SK-N-SH treated with all-trans-retinoic acid at 6 μM for 48 hours (cell line): Measurements from ENCODE around the gene TLL2.

Experiments used
- ATAC-seq: fragments of 200-7000 bp; cut with Tn5 transposase; 3 replicates; pipeline ENCODE4 v1.9.1; 2020; ENCODE audit warnings: mild to moderate bottlenecking, moderate library complexity
- ARNTL ChIP-seq: fragments of 450-650 bp; formaldehyde crosslinking; IDR thresholded peaks from 2 replicates; pipeline ENCODE4 v1.5.0; 2020; ENCODE audit warnings: low read depth, mild to moderate bottlenecking, moderate library complexity, borderline replicate concordance
- CREB5 ChIP-seq: fragments of 250-450 bp; sonication (Bioruptor Pico); IDR thresholded peaks from 2 replicates; pipeline ENCODE4 v1.5.1; 2020; ENCODE audit warnings: low read depth, mild to moderate bottlenecking, moderate library complexity
- CSDC2 ChIP-seq: fragments of 250-450 bp; sonication (Bioruptor Pico); IDR thresholded peaks from 2 replicates; pipeline ENCODE4 v1.5.0; 2020; ENCODE audit warnings: mild to moderate bottlenecking, moderate library complexity
- ESRRG ChIP-seq: fragments of 250-450 bp; sonication (Bioruptor Pico); IDR thresholded peaks from 2 replicates; pipeline ENCODE4 v1.6.1; 2021; ENCODE audit warnings: mild to moderate bottlenecking
- GLIS3 ChIP-seq: fragments of 250-450 bp; sonication (Bioruptor Pico); IDR thresholded peaks from 2 replicates; pipeline ENCODE4 v1.5.0; 2020; ENCODE audit warnings: mild to moderate bottlenecking, moderate library complexity
- ISL1 ChIP-seq: fragments of 250-450 bp; sonication (Bioruptor Pico); IDR thresholded peaks from 2 replicates; pipeline ENCODE4 v2.1.2; 2022; ENCODE audit warnings: mild to moderate bottlenecking, moderate library complexity
- OSR1 ChIP-seq: fragments of 250-450 bp; sonication (Bioruptor Pico); IDR thresholded peaks from 2 replicates; pipeline ENCODE4 v1.8.0; 2022; ENCODE audit warnings: moderate library complexity, mild to moderate bottlenecking, inconsistent platforms
- PATZ1 ChIP-seq: fragments of 250-450 bp; sonication (Bioruptor Pico); IDR thresholded peaks from 2 replicates; pipeline ENCODE4 v1.8.0; 2020; ENCODE audit warnings: mild to moderate bottlenecking, moderate library complexity, borderline replicate concordance
- PPARA ChIP-seq: fragments of 250-450 bp; sonication (Bioruptor Pico); IDR thresholded peaks from 2 replicates; pipeline ENCODE4 v1.5.0; 2020; ENCODE audit warnings: mild to moderate bottlenecking, borderline replicate concordance
- RARB ChIP-seq: fragments of 250-450 bp; sonication (Bioruptor Pico); IDR thresholded peaks from 2 replicates; pipeline ENCODE4 v1.8.0; 2021; ENCODE audit warnings: mild to moderate bottlenecking, moderate library complexity
- SNAI2 ChIP-seq: fragments of 250-450 bp; sonication (Bioruptor Pico); IDR thresholded peaks from 2 replicates; pipeline ENCODE4 v1.5.0; 2020; ENCODE audit warnings: mild to moderate bottlenecking, moderate library complexity
- TCF4 ChIP-seq: fragments of 250-450 bp; sonication (Bioruptor Pico); IDR thresholded peaks from 2 replicates; pipeline ENCODE4 v1.8.0; 2021; ENCODE audit warnings: mild to moderate bottlenecking, moderate library complexity, borderline replicate concordance
- TOX ChIP-seq: fragments of 250-450 bp; sonication (Bioruptor Pico); IDR thresholded peaks from 2 replicates; pipeline ENCODE4 v1.8.0; 2021; ENCODE audit warnings: mild to moderate bottlenecking, moderate library complexity, borderline replicate concordance
- TSHZ2 ChIP-seq: fragments of 250-450 bp; sonication (Bioruptor Pico); IDR thresholded peaks from 2 replicates; pipeline ENCODE4 v1.5.0; 2020; ENCODE audit warnings: mild to moderate bottlenecking, moderate library complexity
- ZC3H10 ChIP-seq: fragments of 250-450 bp; sonication (Bioruptor Pico); IDR thresholded peaks from 2 replicates; pipeline ENCODE4 v1.5.1; 2021; ENCODE audit warnings: mild to moderate bottlenecking, moderate library complexity
- ZFP3 ChIP-seq: fragments of 250-450 bp; sonication (Bioruptor Pico); IDR thresholded peaks from 2 replicates; pipeline ENCODE4 v1.5.0; 2020; ENCODE audit warnings: mild to moderate bottlenecking, moderate library complexity
- ZFP30 ChIP-seq: fragments of 450-650 bp; formaldehyde crosslinking; IDR thresholded peaks from 2 replicates; pipeline ENCODE4 v1.5.0; 2022; ENCODE audit warnings: mild to moderate bottlenecking, moderate library complexity
- ZNF565 ChIP-seq: fragments of 450-650 bp; formaldehyde crosslinking; conservative IDR thresholded peaks from 2 replicates; pipeline ENCODE4 v1.5.0; 2020; ENCODE audit warnings: low read depth, mild to moderate bottlenecking, moderate library complexity
- ZNF70 ChIP-seq: fragments of 450-650 bp; formaldehyde crosslinking; IDR thresholded peaks from 2 replicates; pipeline ENCODE4 v1.5.0; 2020; ENCODE audit warnings: mild to moderate bottlenecking, moderate library complexity
- ZNF8 ChIP-seq: fragments of 450-650 bp; formaldehyde crosslinking; IDR thresholded peaks from 2 replicates; pipeline ENCODE4 v1.5.0; 2020; ENCODE audit warnings: mild to moderate bottlenecking, moderate library complexity
- TF ChIP-seq, protein P1 (sequence below): fragments of 250-450 bp; sonication (Bioruptor Pico); IDR thresholded peaks from 2 replicates; pipeline ENCODE4 v1.8.0; 2021; ENCODE audit warnings: low read depth, mild to moderate bottlenecking, moderate library complexity, borderline replicate concordance
- TF ChIP-seq, protein P2 (sequence below): fragments of 250-450 bp; sonication (Bioruptor Pico); IDR thresholded peaks from 2 replicates; pipeline ENCODE4 v1.5.1; 2021; ENCODE audit warnings: mild to moderate bottlenecking, moderate library complexity

The TLL2 gene

GRCh38 chr10:96384506-96384905 lies 129.2 kb downstream of the TLL2 start:
- TF ChIP-seq SNAI2 (CRISPR knock-in tag) (no peak), ZNF565 (no peak), TOX (no peak), ZFP30 (CRISPR knock-in tag) (no peak), ZNF70 (CRISPR knock-in tag) (no peak), TSHZ2 (CRISPR knock-in tag) (no peak), ISL1 (no peak), TCF4 (no peak), PATZ1 (no peak), CREB5 (CRISPR knock-in tag) (no peak), ESRRG (CRISPR knock-in tag) (no peak), ARNTL (CRISPR knock-in tag) (no peak), OSR1 (CRISPR knock-in tag) (no peak), CSDC2 (CRISPR knock-in tag) (no peak), ZNF8 (CRISPR knock-in tag) (no peak)
- TF ChIP-seq, protein P1, sequence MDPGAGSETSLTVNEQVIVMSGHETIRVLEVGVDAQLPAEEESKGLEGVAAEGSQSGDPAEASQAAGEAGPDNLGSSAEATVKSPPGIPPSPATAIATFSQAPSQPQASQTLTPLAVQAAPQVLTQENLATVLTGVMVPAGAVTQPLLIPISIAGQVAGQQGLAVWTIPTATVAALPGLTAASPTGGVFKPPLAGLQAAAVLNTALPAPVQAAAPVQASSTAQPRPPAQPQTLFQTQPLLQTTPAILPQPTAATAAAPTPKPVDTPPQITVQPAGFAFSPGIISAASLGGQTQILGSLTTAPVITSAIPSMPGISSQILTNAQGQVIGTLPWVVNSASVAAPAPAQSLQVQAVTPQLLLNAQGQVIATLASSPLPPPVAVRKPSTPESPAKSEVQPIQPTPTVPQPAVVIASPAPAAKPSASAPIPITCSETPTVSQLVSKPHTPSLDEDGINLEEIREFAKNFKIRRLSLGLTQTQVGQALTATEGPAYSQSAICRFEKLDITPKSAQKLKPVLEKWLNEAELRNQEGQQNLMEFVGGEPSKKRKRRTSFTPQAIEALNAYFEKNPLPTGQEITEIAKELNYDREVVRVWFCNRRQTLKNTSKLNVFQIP (CRISPR knock-in tag) = no peak
- ATAC-seq = no peak

DNA sequence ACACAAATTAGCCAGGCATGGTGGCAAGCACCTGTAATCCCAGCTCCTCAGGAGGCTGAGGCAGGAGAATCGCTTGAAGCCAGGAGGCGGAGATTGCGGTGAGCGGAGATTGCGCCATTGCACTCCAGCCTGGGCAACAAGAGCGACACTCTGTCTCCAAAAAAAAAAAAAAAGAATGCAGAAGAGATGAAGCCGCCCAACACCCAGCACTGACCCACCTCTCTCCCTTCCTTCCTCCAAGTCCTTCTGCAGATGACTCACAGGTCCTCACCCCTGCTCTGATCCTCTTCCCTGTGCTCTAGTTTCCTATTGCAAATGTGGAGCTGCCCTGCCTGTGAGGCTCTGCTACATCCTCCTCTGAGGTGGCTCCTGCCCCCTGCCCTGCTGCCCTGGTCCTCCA lies 132.9 kb downstream of the TLL2 start:
- TF ChIP-seq TCF4 (no peak), CSDC2 (CRISPR knock-in tag) (no peak)
- no peak; the same call in 2 of the 3 replicates for ATAC-seq

- no peak for TF ChIP-seq PPARA
- TF ChIP-seq ISL1 = no peak
- no peak for TF ChIP-seq ZC3H10 (CRISPR knock-in tag)
- TF ChIP-seq ZFP3 = no peak
- TF ChIP-seq TOX = no peak
- no peak for TF ChIP-seq PATZ1
- TF ChIP-seq GLIS3 (CRISPR knock-in tag) = no peak
- TF ChIP-seq CSDC2 (CRISPR knock-in tag) = no peak
- TF ChIP-seq, protein P2, sequence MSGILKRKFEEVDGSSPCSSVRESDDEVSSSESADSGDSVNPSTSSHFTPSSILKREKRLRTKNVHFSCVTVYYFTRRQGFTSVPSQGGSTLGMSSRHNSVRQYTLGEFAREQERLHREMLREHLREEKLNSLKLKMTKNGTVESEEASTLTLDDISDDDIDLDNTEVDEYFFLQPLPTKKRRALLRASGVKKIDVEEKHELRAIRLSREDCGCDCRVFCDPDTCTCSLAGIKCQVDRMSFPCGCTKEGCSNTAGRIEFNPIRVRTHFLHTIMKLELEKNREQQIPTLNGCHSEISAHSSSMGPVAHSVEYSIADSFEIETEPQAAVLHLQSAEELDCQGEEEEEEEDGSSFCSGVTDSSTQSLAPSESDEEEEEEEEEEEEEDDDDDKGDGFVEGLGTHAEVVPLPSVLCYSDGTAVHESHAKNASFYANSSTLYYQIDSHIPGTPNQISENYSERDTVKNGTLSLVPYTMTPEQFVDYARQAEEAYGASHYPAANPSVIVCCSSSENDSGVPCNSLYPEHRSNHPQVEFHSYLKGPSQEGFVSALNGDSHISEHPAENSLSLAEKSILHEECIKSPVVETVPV (CRISPR knock-in tag) = no peak
- no peak for TF ChIP-seq ARNTL (CRISPR knock-in tag)
- no peak for TF ChIP-seq ZNF70 (CRISPR knock-in tag)
- TF ChIP-seq RARB = no peak
- no peak for TF ChIP-seq OSR1 (CRISPR knock-in tag)
- ATAC-seq = no peak
Measured at GRCh38 chr10:96379758-96380157, 134.0 kb downstream of the TLL2 start.
